Measurements from ENCODE around the gene LGI4.

LGI4 gene

GRCh38 chr19:35122687-35123551 is 11.9 kb downstream of the LGI4 start:
- DNase-seq = no peak

GRCh38 chr19:35120898-35121297 is 14.0 kb downstream of the LGI4 start:
- no peak for DNase-seq

GRCh38 chr19:35120492-35120891 is 14.4 kb downstream of the LGI4 start:
- no peak for DNase-seq

GRCh38 chr19:35119578-35120155 is 15.2 kb downstream of the LGI4 start:
- no peak for DNase-seq

GRCh38 chr19:35119091-35119490 is 15.8 kb downstream of the LGI4 start:
- no peak for DNase-seq

GRCh38 chr19:35118268-35119020 is 16.4 kb downstream of the LGI4 start:
- DNase-seq = no peak

GRCh38 chr19:35117799-35118198 is 17.1 kb downstream of the LGI4 start:
- DNase-seq = no peak

GRCh38 chr19:35117116-35117515 is 17.7 kb downstream of the LGI4 start:
- DNase-seq = no peak

- no peak for DNase-seq
Measured at GRCh38 chr19:35116072-35116801, 18.6 kb downstream of the LGI4 start.

GRCh38 chr19:35115177-35115951 is 19.5 kb downstream of the LGI4 start, which contains the start of gene FXYD3:
TSS of gene FXYD3 (plus strand) at chr19:35115823. CDS start at chr19:35119377, 3,554 bp downstream.
- DNase-seq = no peak

- peak; percentile 44 for DNase-seq
Measured at GRCh38 chr19:35114353-35115176, 20.3 kb downstream of the LGI4 start.

GRCh38 chr19:35112995-35113688 is 21.7 kb downstream of the LGI4 start:
- no peak for DNase-seq

- DNase-seq = no peak
Measured at GRCh38 chr19:35110974-35111373, 23.9 kb downstream of the LGI4 start.

GRCh38 chr19:35109395-35110112 is 25.3 kb downstream of the LGI4 start:
- no peak for DNase-seq

- no peak for DNase-seq
Measured at GRCh38 chr19:35108730-35109129, 26.1 kb downstream of the LGI4 start.

GRCh38 chr19:35107545-35107944 is 27.3 kb downstream of the LGI4 start:
- DNase-seq = peak; percentile 31

- no peak for DNase-seq
Measured at GRCh38 chr19:35106898-35107541, 27.8 kb downstream of the LGI4 start.

GRCh38 chr19:35106291-35106583 is 28.6 kb downstream of the LGI4 start:
- DNase-seq = no peak
